Measurements from ENCODE around the gene ZNF655. TPM values are rescaled to one million over a fixed set of nuclear protein-coding genes. Genes with fewer than 3 reads are reported as not detected.

Gene ZNF655
- total and polyA plus RNA-seq, 2 of the 4 experiments (the other 2 are of a cell fraction) = 49.6 to 54.7 TPM

DNA sequence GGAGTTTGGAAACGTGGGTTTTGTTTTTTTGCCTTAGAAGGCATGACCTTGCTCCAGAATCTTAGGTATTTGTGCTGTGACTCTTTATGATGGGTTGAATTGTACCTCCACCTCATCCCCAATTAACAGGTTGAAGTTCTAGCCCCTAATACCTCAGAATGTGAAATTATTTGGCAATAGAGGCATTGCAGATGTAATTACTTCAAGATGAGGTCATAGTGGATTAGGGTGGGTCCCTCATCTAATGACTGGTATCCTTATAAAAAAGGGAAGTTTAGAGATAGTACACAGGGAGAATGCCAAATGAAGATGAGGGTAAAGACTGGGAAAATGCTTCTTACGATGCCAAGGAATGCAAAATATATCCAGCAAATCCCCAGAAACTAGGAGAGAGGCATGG lies 3.5 kb upstream of the ZNF655 start:
- Histone ChIP-seq H2BK15ac (ENCODE audit: low read depth, low read length) (no peak overlapping the region), H3K23ac (ENCODE audit: low read depth, low read length) (no peak overlapping the region), H3K27me3 (ENCODE audit: control insufficient read depth, insufficient read depth, low read length) (no peaks in the 10 kb centered on the region), H2BK120ac (ENCODE audit: low read depth, low read length) (no peak overlapping the region), H3K36me3 (ENCODE audit: control insufficient read depth, insufficient read depth, low read length) (peaks cover 3% of the 10 kb centered on the region; the same call in 1 of the 2 replicates), H3K9me1 (ENCODE audit: insufficient read depth, low read length) (peaks cover 11% of the 10 kb centered on the region), H3K4ac (ENCODE audit: low read depth, low read length) (no peak overlapping the region), H2BK5ac (ENCODE audit: low read depth, low read length, poor library complexity, severe bottlenecking) (no peak overlapping the region), H3K18ac (ENCODE audit: low read depth, low read length) (no peak overlapping the region), H4K20me1 (ENCODE audit: insufficient read depth, low read length) (no peaks in the 10 kb centered on the region), H4K5ac (ENCODE audit: low read depth, low read length) (no peak overlapping the region), H2BK20ac (ENCODE audit: low read depth, low read length) (no peak overlapping the region), H3K14ac (replicated peaks; ENCODE audit: low read depth, low read length) (no peak overlapping the region), H2AK9ac (replicated peaks; ENCODE audit: low read depth, low read length, poor library complexity) (no peak overlapping the region), H2AK5ac (ENCODE audit: low read depth, low read length) (no peak overlapping the region), H2AFZ (replicated peaks; ENCODE audit: low read length, poor library complexity) (no peak overlapping the region), H3K79me1 (ENCODE audit: low read depth in 1 of 2, low read length in 2 of 2) (peaks cover 30 to 71% of the 10 kb centered on the region in 2 experiments), H3K56ac (ENCODE audit: extremely low read depth, insufficient read depth, low read length) (no peak overlapping the region), H3K27ac (ENCODE audit: insufficient read depth, low read length) (no peak overlapping the region), H3K9ac (ENCODE audit: low read depth, low read length) (no peak overlapping the region), H3K9me3 (ENCODE audit: control insufficient read depth, insufficient read depth, low read length) (no peaks in the 10 kb centered on the region), H3K4me1 (ENCODE audit: control insufficient read depth, insufficient read depth, low read length) (no peaks in the 10 kb centered on the region), H4K91ac (ENCODE audit: insufficient read depth, low read depth, low read length) (no peak overlapping the region), H3K4me2 (ENCODE audit: low read depth, low read length) (no peak overlapping the region), H4K8ac (ENCODE audit: low read depth in 2 of 2, low read length in 2 of 2) (no peak overlapping the region), H3K4me3 (ENCODE audit: insufficient read depth, low read depth, low read length) (no peak overlapping the region)
- ChIA-PET CTCF (no interaction called here), POLR2A (ENCODE audit: unreplicated experiment) (no interaction called here)
- intact Hi-C loops (cut with micrococcal nuclease) (loop anchor here (5.0 kb wide), 1 partner anchor 362 kb away; the partner anchor contains the start of gene TRIM4), in situ Hi-C loops (cut with MboI; ENCODE audit: low sequenced_read_pairs) (no loop called here), dilution Hi-C loops (cut with HindIII; ENCODE audit: low sequenced_read_pairs, unreplicated experiment) (no loop called here)
- no CpG with 5 or more reads among the region's 2 CpGs for WGBS, 2 experiments (ENCODE audit: extremely low coverage in 2 of 2, insufficient read length in 1 of 2)
- TF ChIP-seq FOS (IDR thresholded peaks at IDR 0.05; ENCODE audit: low read depth, low read length) = no peak
- TF ChIP-seq, protein P1, sequence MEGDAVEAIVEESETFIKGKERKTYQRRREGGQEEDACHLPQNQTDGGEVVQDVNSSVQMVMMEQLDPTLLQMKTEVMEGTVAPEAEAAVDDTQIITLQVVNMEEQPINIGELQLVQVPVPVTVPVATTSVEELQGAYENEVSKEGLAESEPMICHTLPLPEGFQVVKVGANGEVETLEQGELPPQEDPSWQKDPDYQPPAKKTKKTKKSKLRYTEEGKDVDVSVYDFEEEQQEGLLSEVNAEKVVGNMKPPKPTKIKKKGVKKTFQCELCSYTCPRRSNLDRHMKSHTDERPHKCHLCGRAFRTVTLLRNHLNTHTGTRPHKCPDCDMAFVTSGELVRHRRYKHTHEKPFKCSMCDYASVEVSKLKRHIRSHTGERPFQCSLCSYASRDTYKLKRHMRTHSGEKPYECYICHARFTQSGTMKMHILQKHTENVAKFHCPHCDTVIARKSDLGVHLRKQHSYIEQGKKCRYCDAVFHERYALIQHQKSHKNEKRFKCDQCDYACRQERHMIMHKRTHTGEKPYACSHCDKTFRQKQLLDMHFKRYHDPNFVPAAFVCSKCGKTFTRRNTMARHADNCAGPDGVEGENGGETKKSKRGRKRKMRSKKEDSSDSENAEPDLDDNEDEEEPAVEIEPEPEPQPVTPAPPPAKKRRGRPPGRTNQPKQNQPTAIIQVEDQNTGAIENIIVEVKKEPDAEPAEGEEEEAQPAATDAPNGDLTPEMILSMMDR (conservative IDR thresholded peaks at IDR 0.05; ENCODE audit: low read depth, low read length) = no peak
- TF ChIP-seq, protein P2, sequence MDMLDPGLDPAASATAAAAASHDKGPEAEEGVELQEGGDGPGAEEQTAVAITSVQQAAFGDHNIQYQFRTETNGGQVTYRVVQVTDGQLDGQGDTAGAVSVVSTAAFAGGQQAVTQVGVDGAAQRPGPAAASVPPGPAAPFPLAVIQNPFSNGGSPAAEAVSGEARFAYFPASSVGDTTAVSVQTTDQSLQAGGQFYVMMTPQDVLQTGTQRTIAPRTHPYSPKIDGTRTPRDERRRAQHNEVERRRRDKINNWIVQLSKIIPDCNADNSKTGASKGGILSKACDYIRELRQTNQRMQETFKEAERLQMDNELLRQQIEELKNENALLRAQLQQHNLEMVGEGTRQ (IDR thresholded peaks at IDR 0.05; ENCODE audit: low read depth, low read length) = no peak
- TF ChIP-seq RAD21 (IDR thresholded peaks at IDR 0.05; ENCODE audit: low read length) = no peak
- no peak for TF ChIP-seq CHD1 (IDR thresholded peaks at IDR 0.05; ENCODE audit: low read depth, low read length)
- no peak for TF ChIP-seq MAFK (IDR thresholded peaks at IDR 0.05; ENCODE audit: low read depth, low read length)
- TF ChIP-seq, protein P3, sequence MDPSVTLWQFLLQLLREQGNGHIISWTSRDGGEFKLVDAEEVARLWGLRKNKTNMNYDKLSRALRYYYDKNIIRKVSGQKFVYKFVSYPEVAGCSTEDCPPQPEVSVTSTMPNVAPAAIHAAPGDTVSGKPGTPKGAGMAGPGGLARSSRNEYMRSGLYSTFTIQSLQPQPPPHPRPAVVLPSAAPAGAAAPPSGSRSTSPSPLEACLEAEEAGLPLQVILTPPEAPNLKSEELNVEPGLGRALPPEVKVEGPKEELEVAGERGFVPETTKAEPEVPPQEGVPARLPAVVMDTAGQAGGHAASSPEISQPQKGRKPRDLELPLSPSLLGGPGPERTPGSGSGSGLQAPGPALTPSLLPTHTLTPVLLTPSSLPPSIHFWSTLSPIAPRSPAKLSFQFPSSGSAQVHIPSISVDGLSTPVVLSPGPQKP (IDR thresholded peaks at IDR 0.05; ENCODE audit: borderline replicate concordance, low read depth, low read length) = no peak
- no peak for TF ChIP-seq RCOR1 (IDR thresholded peaks at IDR 0.05; ENCODE audit: insufficient replicate concordance, low read length)
- TF ChIP-seq MAZ (IDR thresholded peaks at IDR 0.05; ENCODE audit: borderline replicate concordance, low read depth, low read length) = no peak
- DNase-seq (no peak), ATAC-seq (ENCODE audit: low read depth) (no peak)
- BruUV-seq (replicated peaks) = no TSS peak

All from IMR-90 (cell line).